ENCODE data around the gene FNDC3B.

GRCh38 chr3:172051957-172052354 is 12.6 kb downstream of the FNDC3B start:
- no peak for TF ChIP-seq GATA2 (IDR thresholded peaks at IDR 0.05; ENCODE audit: low read depth, low read length)
- TF ChIP-seq GATA3 (IDR thresholded peaks at IDR 0.05; ENCODE audit: low read depth, low read length), result no peak
